ENCODE measurements around the gene USP15.

- TF ChIP-seq CTCF (IDR thresholded peaks at IDR 0.05; ENCODE audit: extremely low read depth in 1 of 2, insufficient read depth in 1 of 2, low read depth in 1 of 2, low read length in 2 of 2) = no peak
- no peak for TF ChIP-seq EZH2 (IDR thresholded peaks at IDR 0.05; ENCODE audit: borderline replicate concordance, low read depth, low read length, severe bottlenecking)
- TF ChIP-seq MYC (IDR thresholded peaks at IDR 0.05; ENCODE audit: low read depth, low read length) = no peak
- no peak for TF ChIP-seq POLR2AphosphoS5 (IDR thresholded peaks at IDR 0.05; ENCODE audit: insufficient read depth, low read depth, low read length)
Measured at GRCh38 chr12:62259631-62259992, 592 bp upstream of the USP15 start.

Measured in endothelial cell of umbilical vein (primary cell).